Ishikawa (cell line): ENCODE results near the gene IKZF1.

Experiments
- CEBPB ChIP-seq: IDR thresholded peaks from 2 replicates; pipeline ENCODE4 v1.6.1; 2012
- EP300 ChIP-seq: IDR thresholded peaks from 2 replicates; pipeline ENCODE4 v1.6.1; 2012; ENCODE audit warnings: borderline replicate concordance
- RAD21 ChIP-seq: IDR thresholded peaks from 2 replicates; pipeline ENCODE4 v1.6.1; 2012; ENCODE audit warnings: low read depth
- TAF1 ChIP-seq: IDR thresholded peaks from 2 replicates; pipeline ENCODE4 v1.6.1; 2012; ENCODE audit warnings: low read depth, mild to moderate bottlenecking
- TEAD4 ChIP-seq: IDR thresholded peaks from 2 replicates; pipeline ENCODE4 v1.6.1; 2012
- TF ChIP-seq, protein P1 (sequence below): IDR thresholded peaks from 2 replicates; pipeline ENCODE4 v1.6.1; 2012
- TF ChIP-seq, protein P2 (sequence below): IDR thresholded peaks from 2 replicates; pipeline ENCODE4 v1.6.1; 2012

GRCh38 chr7:50422858-50423257 is 118.3 kb downstream of the IKZF1 start:
- TF ChIP-seq, protein P1, sequence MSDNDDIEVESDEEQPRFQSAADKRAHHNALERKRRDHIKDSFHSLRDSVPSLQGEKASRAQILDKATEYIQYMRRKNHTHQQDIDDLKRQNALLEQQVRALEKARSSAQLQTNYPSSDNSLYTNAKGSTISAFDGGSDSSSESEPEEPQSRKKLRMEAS = no peak
- TF ChIP-seq TAF1 (no peak), EP300 (no peak), TEAD4 (no peak), RAD21 (no peak), CEBPB (no peak)
- TF ChIP-seq, protein P2, sequence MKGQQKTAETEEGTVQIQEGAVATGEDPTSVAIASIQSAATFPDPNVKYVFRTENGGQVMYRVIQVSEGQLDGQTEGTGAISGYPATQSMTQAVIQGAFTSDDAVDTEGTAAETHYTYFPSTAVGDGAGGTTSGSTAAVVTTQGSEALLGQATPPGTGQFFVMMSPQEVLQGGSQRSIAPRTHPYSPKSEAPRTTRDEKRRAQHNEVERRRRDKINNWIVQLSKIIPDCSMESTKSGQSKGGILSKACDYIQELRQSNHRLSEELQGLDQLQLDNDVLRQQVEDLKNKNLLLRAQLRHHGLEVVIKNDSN = no peak
